Esophagus muscularis mucosa (tissue), 3 donors: ENCODE measurements around the gene PRRX2.

Experiments
- CTCF ChIP-seq, 3 experiments: fragments of 200-600 bp in 2 of 3; fragments of 450-650 bp in 1 of 3; sonication (generic) in 2 of 3; IDR thresholded peaks; one replicate each; pipeline ENCODE4 v1.5.1; 2017 to 2019; ENCODE audit warnings: antibody characterized with exemption in 3 of 3, mild to moderate bottlenecking in 2 of 3, moderate library complexity in 1 of 3
- POLR2A ChIP-seq: fragments of 450-650 bp; IDR thresholded peaks from one replicate; pipeline ENCODE4 v1.6.1; 2017; ENCODE audit warnings: antibody characterized with exemption, moderate library complexity, mild to moderate bottlenecking, low read depth

GRCh38 chr9:129703667-129704355 lies 38.4 kb downstream of the PRRX2 start:
- TF ChIP-seq CTCF (IDR thresholded peaks at IDR 0.05): no peak
- no peak for TF ChIP-seq POLR2A
